Fibroblast of lung (primary cell): ENCODE results near the gene CTNNBIP1. TPM values are rescaled to one million over a fixed set of nuclear protein-coding genes. Genes with fewer than 3 reads are reported as not detected.

Source experiments
- DNase-seq, 2 donors: peaks; one replicate each; pipeline versions ENCODE4 v3.0.0 to v3.0.0-alpha.2; 2010; ENCODE audit warnings: low read depth in 2 of 2
- H2AFZ ChIP-seq: 2 replicates; pipeline ENCODE4 v1.5.1; 2012; ENCODE audit warnings: low read length, control low read depth, inconsistent platforms
- H3K27ac ChIP-seq: 2 replicates; pipeline ENCODE4 v1.5.1; 2011; ENCODE audit warnings: low read length, control low read depth; ENCODE audit not compliant: insufficient read depth
- H3K27me3 ChIP-seq: 2 replicates; pipeline ENCODE4 v1.5.1; 2011; ENCODE audit warnings: mild to moderate bottlenecking, low read length; ENCODE audit not compliant: control insufficient read depth, insufficient read depth
- H3K36me3 ChIP-seq: 2 replicates; pipeline ENCODE4 v1.5.1; 2011; ENCODE audit warnings: low read length; ENCODE audit not compliant: control insufficient read depth, insufficient read depth
- H3K4me1 ChIP-seq: 2 replicates; pipeline ENCODE4 v1.5.1; 2011; ENCODE audit warnings: low read length; ENCODE audit not compliant: control insufficient read depth, insufficient read depth; ENCODE audit errors: extremely low read depth
- H3K4me2 ChIP-seq: 2 replicates; pipeline ENCODE4 v1.5.1; 2011; ENCODE audit warnings: low read length, control low read depth; ENCODE audit not compliant: insufficient read depth; ENCODE audit errors: extremely low read depth
- H3K4me3 ChIP-seq, 4 experiments: fragments of 200-600 bp in 1 of 4; sonication (generic) in 1 of 4; replicated peaks in 1 of 4; 2 replicates each; pipeline ENCODE4 v1.5.1; 2011 to 2016; ENCODE audit warnings: low read length in 4 of 4, low read depth in 3 of 4, mild to moderate bottlenecking in 3 of 4, control low read depth in 2 of 4, inconsistent platforms in 1 of 4, mixed read lengths in 1 of 4; ENCODE audit not compliant: insufficient read depth in 1 of 4; ENCODE audit errors: control extremely low read depth in 1 of 4
- H3K79me2 ChIP-seq: 2 replicates; pipeline ENCODE4 v1.5.1; 2012; ENCODE audit warnings: mild to moderate bottlenecking, low read length, inconsistent platforms; ENCODE audit not compliant: control insufficient read depth, insufficient read depth
- H3K9ac ChIP-seq: 2 replicates; pipeline ENCODE4 v1.5.1; 2011; ENCODE audit warnings: mild to moderate bottlenecking, low read length, control low read depth; ENCODE audit not compliant: insufficient read depth
- H3K9me3 ChIP-seq: 2 replicates; pipeline ENCODE4 v1.5.1; 2012; ENCODE audit warnings: low read depth, low read length; ENCODE audit not compliant: control insufficient read depth, insufficient read depth
- H4K20me1 ChIP-seq: 2 replicates; pipeline ENCODE4 v1.5.1; 2011; ENCODE audit warnings: low read length; ENCODE audit not compliant: control insufficient read depth, insufficient read depth; ENCODE audit errors: extremely low read depth
- CTCF ChIP-seq, 2 donors: IDR thresholded peaks in 1 of 2; conservative IDR thresholded peaks in 1 of 2; 1 replicate in 1 of 2; 2 replicates in 1 of 2; pipeline ENCODE4 v1.5.1; 2011 to 2012; ENCODE audit warnings: low read length in 2 of 2, control low read depth in 1 of 2, inconsistent platforms in 1 of 2, low read depth in 1 of 2, mild to moderate bottlenecking in 1 of 2
- EZH2 ChIP-seq: IDR thresholded peaks from 2 replicates; pipeline ENCODE4 v1.5.1; 2012; ENCODE audit warnings: low read length, control low read depth, mild to moderate bottlenecking; ENCODE audit errors: missing control alignments
- polyA plus RNA-seq, 2 donors: library from polyadenylated mRNA; depleted of rRNA in 1 of 2; stranded (reverse) in 1 of 2; unstranded in 1 of 2; fragments of >200 nt; gene quantifications; 2 replicates each; pipeline ENCODE4 v1.2.1, GENCODE V29; 2011 to 2012; ENCODE audit warnings: missing spikeins in 1 of 2
- total RNA-seq: library from RNA; depleted of rRNA; stranded (reverse); fragments of >200 nt; gene quantifications from 2 replicates; pipeline ENCODE4 v1.2.1, GENCODE V29; 2014

CTNNBIP1 gene
- total and polyA plus RNA-seq, 2 donors (not counting 1 experiment from before 2014, with no cell fraction given) = 16.5 to 19.0 TPM

GRCh38 chr1:9909234-9910046 lies 629 bp downstream of the CTNNBIP1 start:
- Histone ChIP-seq H3K36me3 (no peaks in the 10 kb centered on the region), H2AFZ (peak overlapping the region; percentile 62), H3K79me2 (no peaks in the 10 kb centered on the region), H4K20me1 (no peaks in the 10 kb centered on the region), H3K4me3 (peak overlapping the region; percentile 59 to 85 (median 76)), H3K27ac (peak overlapping the region; percentile 59), H3K4me2 (peak overlapping the region; percentile 98), H3K4me1 (peaks cover 4% of the 10 kb centered on the region), H3K9ac (peak overlapping the region; percentile 80), H3K9me3 (no peaks in the 10 kb centered on the region), H3K27me3 (no peaks in the 10 kb centered on the region)
- DNase-seq = peak in 1 of 2 donors; percentile 36
- no peak for TF ChIP-seq EZH2
- TF ChIP-seq CTCF (conservative IDR thresholded peaks at IDR 0.05 in 1 of 2, IDR thresholded peaks at IDR 0.05 in 1 of 2; ENCODE audit: low read depth in 1 of 2, low read length in 2 of 2) = no peak

GRCh38 chr1:9908871-9909233 lies 1.2 kb downstream of the CTNNBIP1 start:
- H2AFZ ChIP-seq = no peak overlapping the region
- no peaks in the 10 kb centered on the region for H3K9me3 ChIP-seq
- no peaks in the 10 kb centered on the region for H3K27me3 ChIP-seq
- peaks cover 4% of the 10 kb centered on the region for H3K4me1 ChIP-seq
- H4K20me1 ChIP-seq = no peaks in the 10 kb centered on the region
- peak overlapping the region; percentile 98 for H3K4me2 ChIP-seq
- no peaks in the 10 kb centered on the region for H3K36me3 ChIP-seq
- no peak overlapping the region for H3K27ac ChIP-seq
- no peak overlapping the region for H3K9ac ChIP-seq
- no peaks in the 10 kb centered on the region for H3K79me2 ChIP-seq
- DNase-seq = no peak
- peak overlapping the region in 3 of 4 experiments; percentile 59 to 77 (median 76) for H3K4me3 ChIP-seq
- TF ChIP-seq CTCF (conservative IDR thresholded peaks at IDR 0.05 in 1 of 2, IDR thresholded peaks at IDR 0.05 in 1 of 2; ENCODE audit: low read depth in 1 of 2, low read length in 2 of 2) (no peak), EZH2 (no peak)

DNA sequence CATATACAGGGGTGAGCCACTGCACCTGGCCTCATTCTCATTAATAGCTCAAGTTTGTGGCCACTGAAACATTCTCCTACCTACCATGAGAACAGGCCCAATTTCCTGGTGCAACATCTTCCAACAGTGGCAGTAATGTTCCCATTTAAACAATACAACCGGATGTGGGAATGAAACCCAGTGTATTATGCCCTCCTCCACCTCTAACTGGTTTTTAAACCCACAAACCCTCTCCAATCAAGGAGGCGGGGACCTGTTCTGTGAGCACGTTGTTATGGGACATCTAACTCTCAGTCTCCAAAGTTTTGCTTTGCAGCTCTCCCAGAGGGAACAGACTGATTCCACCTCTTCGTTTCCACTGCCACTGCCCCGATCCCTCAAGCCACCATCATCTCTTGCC lies 2.6 kb downstream of the CTNNBIP1 start:
- H3K4me2 ChIP-seq = no peak overlapping the region
- H3K4me3 ChIP-seq = no peak overlapping the region
- H4K20me1 ChIP-seq = no peaks in the 10 kb centered on the region
- no peak for DNase-seq
- H3K79me2 ChIP-seq = no peaks in the 10 kb centered on the region
- H3K27me3 ChIP-seq = no peaks in the 10 kb centered on the region
- H3K27ac ChIP-seq = no peak overlapping the region
- no peaks in the 10 kb centered on the region for H3K36me3 ChIP-seq
- H3K9me3 ChIP-seq = no peaks in the 10 kb centered on the region
- TF ChIP-seq EZH2 (no peak), CTCF (conservative IDR thresholded peaks at IDR 0.05 in 1 of 2, IDR thresholded peaks at IDR 0.05 in 1 of 2; ENCODE audit: low read depth in 1 of 2, low read length in 2 of 2) (no peak)
- peaks cover 4% of the 10 kb centered on the region for H3K4me1 ChIP-seq
- H3K9ac ChIP-seq = no peak overlapping the region
- no peak overlapping the region for H2AFZ ChIP-seq
